Transverse colon (tissue), 4 donors: Measurements from ENCODE around the gene TSPAN5.

Experiments used
- CTCF ChIP-seq, 5 experiments: fragments of 200-600 bp in 3 of 5; fragments of 450-650 bp in 2 of 5; sonication (generic) in 3 of 5; IDR thresholded peaks; 1 replicate in 2 of 5; 2 replicates in 3 of 5; pipeline ENCODE4 v1.5.1; 2016 to 2017; ENCODE audit warnings: antibody characterized with exemption in 5 of 5, inconsistent platforms in 3 of 5, mild to moderate bottlenecking in 2 of 5, moderate library complexity in 1 of 5
- POLR2AphosphoS5 ChIP-seq, 3 donors: sonication (generic); formaldehyde crosslinking; IDR thresholded peaks; one replicate each; pipeline ENCODE4 v1.6.1; 2016; ENCODE audit warnings: antibody characterized with exemption in 3 of 3

DNA sequence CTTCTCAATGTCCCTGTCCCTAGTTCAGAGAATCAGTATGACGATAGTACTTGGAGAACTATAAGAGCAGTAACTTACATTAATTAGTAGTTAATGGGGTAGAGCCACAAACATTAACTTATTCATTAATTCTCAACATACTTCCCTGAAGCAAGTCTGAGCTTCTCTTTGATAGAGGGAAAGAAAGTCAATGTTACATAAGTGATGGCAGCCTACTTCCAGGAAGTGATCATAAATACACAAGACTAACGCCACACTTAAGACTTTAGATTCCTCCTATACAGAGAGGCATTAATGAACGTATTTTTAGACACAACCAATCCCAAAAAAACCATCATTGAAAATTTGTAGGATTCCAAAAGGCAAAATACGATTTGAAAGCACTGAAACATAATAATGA is 33.8 kb downstream of the TSPAN5 start:
- TF ChIP-seq POLR2AphosphoS5 (IDR thresholded peaks at IDR 0.05) (no peak), CTCF (IDR thresholded peaks at IDR 0.05) (no peak)
